GM10248 (cell line): Measurements from ENCODE around the gene AKR7A2.

Experiments
- CTCF ChIA-PET: fragments of 300-600 bp; sonication (Branson Sonifier 250); formaldehyde crosslinking; extraction: SDS; loops from one replicate; lab custom pipeline; 2021; ENCODE audit warnings: antibody characterized with exemption; lab: Yijun Ruan, JAX
- POLR2A ChIA-PET: fragments of 350-650 bp; sonication (Branson Sonifier 250); formaldehyde crosslinking; extraction: SDS; loops from one replicate; lab custom pipeline; 2020; ENCODE audit warnings: antibody characterized with exemption; lab: Yijun Ruan, JAX
- DNase-seq: peaks from one replicate; pipeline ENCODE4 v3.0.0; 2012; ENCODE audit errors: extremely low spot score
- TF ChIP-seq, protein P1 (sequence below): IDR thresholded peaks from 2 replicates; pipeline ENCODE4 v1.5.1; 2012; ENCODE audit warnings: mild to moderate bottlenecking, low read depth; ENCODE audit errors: extremely low read depth, missing control alignments, control extremely low read depth

Gene AKR7A2

GRCh38 chr1:19333587-19334354, 21.8 kb upstream of the AKR7A2 start:
- POLR2A ChIA-PET: no interaction called here
- no peak for DNase-seq
- TF ChIP-seq, protein P1, sequence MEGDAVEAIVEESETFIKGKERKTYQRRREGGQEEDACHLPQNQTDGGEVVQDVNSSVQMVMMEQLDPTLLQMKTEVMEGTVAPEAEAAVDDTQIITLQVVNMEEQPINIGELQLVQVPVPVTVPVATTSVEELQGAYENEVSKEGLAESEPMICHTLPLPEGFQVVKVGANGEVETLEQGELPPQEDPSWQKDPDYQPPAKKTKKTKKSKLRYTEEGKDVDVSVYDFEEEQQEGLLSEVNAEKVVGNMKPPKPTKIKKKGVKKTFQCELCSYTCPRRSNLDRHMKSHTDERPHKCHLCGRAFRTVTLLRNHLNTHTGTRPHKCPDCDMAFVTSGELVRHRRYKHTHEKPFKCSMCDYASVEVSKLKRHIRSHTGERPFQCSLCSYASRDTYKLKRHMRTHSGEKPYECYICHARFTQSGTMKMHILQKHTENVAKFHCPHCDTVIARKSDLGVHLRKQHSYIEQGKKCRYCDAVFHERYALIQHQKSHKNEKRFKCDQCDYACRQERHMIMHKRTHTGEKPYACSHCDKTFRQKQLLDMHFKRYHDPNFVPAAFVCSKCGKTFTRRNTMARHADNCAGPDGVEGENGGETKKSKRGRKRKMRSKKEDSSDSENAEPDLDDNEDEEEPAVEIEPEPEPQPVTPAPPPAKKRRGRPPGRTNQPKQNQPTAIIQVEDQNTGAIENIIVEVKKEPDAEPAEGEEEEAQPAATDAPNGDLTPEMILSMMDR: no peak
- CTCF ChIA-PET: interaction anchor here (1.4 to 1.7 kb wide), 2 partner anchors 8 to 14 kb away, joined by 3 to 4 read pairs; no protein-coding TSS in a partner anchor

- no peak for DNase-seq
- ChIA-PET CTCF (interaction anchor here (1.7 kb wide), 1 partner anchor 9 kb away, joined by 4 read pairs; no protein-coding TSS in a partner anchor), POLR2A (no interaction called here)
- TF ChIP-seq, protein P1: no peak
Measured at GRCh38 chr1:19332832-19333231, 20.9 kb upstream of the AKR7A2 start.

DNA sequence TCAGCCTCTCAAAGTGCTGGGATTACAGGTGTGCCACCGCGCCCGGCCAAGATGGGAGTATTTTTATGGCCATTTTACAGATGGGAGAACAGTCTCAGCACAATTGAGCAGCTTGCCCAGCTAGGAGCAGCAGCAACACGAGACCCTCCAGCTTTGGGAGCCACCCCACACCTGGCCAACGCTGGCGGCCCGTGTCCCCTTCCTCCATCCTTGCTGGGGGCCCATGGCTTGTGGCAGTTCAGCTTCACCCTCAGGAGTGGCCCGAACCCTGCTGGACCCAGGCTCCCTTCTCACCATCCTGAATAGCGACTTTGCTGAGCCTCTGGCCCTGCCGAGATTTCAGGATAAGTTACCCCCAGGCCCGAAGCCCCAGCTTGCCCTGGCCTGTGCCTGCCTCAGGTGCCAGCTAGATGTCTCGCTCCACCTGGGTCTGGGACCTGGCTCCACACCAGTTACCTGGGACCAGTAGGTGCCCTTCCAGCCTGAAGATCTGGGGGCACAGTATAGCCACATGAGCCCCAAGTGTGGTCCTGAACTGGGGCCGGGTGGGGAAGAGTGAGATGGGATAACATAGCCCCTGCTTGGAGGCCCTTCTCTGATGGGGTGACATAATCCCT, 19.4 kb upstream of the AKR7A2 start:
- CTCF ChIA-PET: interaction anchor here (1.1 to 3.0 kb wide), 2 partner anchors 10 to 15 kb away, joined by 7 to 17 read pairs; no protein-coding TSS in a partner anchor
- DNase-seq: no peak
- TF ChIP-seq, protein P1: no peak
- POLR2A ChIA-PET: no interaction called here

DNA sequence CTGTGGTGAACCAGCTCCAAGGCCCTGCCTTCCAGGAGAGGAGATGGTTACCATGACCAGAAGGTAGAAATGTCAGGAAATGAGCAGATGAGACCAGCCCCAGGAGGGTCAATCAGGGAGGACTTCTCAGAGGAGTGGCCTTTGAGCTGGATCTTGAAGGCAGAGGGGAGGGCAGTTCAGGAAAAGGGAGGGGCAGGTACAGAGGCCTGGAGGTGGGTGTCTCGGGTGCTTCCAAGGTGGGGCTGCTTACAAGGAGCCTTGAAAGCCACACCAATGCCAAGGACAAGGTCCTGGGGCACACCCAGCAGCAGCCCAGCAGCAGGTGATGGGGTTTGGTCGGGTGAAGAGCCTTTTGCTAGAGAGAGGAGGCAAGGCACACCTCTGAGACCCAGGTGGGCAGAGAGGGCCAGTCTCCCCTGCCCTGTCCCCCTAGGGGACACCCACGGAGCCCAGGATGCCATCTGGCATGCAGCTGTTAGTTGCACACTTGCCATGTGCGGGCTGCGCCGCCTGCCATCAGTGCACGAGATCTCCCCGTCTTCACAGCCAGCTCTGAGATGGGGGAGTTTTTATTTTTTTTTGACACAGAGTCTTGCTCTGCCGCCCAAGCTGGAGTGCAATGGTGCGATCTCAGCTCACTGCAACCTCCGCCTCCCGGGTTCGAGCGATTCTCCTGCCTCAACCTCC, 18.6 kb upstream of the AKR7A2 start:
- TF ChIP-seq, protein P1: no peak
- ChIA-PET POLR2A (interaction anchor here (1.1 kb wide), 1 partner anchor 18 kb away, joined by 3 read pairs; the partner anchor contains the start of gene SLC66A1), CTCF (interaction anchor here (1.1 to 3.0 kb wide), 3 partner anchors 11 to 16 kb away, joined by 3 to 17 read pairs (median 7); no protein-coding TSS in a partner anchor)
- DNase-seq: no peak

DNA sequence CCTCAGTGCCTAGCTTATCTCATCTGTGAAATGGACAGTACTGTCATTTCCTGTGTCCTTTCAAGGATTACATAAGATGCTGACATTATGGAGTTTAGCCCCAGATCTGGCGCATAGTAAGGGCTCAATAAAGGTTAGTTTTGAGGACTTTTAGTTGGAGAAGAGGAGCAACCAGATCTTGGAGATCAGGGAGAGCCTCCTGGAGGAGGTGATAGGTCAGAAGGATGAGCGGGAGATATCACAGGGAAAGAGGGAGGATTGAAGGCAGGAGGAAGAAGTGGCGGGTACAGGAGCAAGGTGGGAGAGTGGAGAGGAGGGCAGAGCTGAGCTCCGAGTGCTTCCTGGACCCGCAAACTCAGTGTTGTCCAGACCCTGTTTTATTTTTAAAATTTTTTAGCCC, 17.7 kb upstream of the AKR7A2 start:
- POLR2A ChIA-PET: interaction anchor here (1.1 kb wide), 1 partner anchor 17 kb away, joined by 3 read pairs; the partner anchor contains the start of gene SLC66A1
- TF ChIP-seq, protein P1: no peak
- CTCF ChIA-PET: interaction anchor here (1.2 to 3.0 kb wide), 3 partner anchors 12 to 15 kb away, joined by 3 to 17 read pairs (median 4); no protein-coding TSS in a partner anchor
- DNase-seq: no peak

- CTCF ChIA-PET: interaction anchor here (1.2 kb wide), 1 partner anchor 13 kb away, joined by 4 read pairs; no protein-coding TSS in a partner anchor
- TF ChIP-seq, protein P1: no peak
- POLR2A ChIA-PET: interaction anchor here (1.1 kb wide), 1 partner anchor 17 kb away, joined by 3 read pairs; the partner anchor contains the start of gene SLC66A1
- no peak for DNase-seq
Measured at GRCh38 chr1:19329188-19329587, 17.2 kb upstream of the AKR7A2 start.
